ENCODE data around the gene CER1.

Gene CER1, protein sequence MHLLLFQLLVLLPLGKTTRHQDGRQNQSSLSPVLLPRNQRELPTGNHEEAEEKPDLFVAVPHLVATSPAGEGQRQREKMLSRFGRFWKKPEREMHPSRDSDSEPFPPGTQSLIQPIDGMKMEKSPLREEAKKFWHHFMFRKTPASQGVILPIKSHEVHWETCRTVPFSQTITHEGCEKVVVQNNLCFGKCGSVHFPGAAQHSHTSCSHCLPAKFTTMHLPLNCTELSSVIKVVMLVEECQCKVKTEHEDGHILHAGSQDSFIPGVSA

DNA sequence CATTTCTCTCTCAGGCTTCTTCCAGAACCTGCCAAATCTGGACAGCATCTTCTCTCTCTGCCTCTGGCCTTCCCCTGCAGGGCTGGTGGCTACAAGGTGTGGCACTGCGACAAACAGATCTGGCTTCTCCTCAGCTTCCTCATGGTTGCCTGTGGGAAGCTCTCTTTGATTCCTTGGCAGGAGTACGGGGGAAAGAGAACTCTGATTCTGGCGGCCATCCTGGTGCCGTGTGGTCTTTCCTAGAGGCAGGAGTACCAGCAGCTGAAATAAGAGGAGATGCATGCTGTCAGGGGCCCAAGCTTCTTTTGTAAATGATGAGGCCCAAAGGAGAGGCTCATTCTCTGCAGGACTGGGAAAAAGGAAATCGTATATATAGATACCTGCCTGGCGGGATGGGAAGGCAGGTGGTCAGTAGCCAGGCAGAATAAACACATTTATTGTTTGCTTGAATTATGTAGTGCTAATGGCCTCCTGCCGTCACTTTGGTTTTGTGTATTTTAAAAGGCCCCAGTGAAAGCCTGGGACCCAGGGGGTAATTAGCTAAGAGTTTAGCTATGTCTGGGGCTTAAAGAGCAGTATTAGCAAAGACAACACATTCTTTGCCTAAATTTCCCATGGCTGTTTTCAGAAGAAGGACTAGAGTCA is at the start of gene CER1:
Gene CER1 (minus strand): TSS at position 343 of the 645 bp plus-strand sequence. CDS start 61 bp downstream, at position 282.
- in situ Hi-C loops (cut with HindIII; ENCODE audit: low sequenced_read_pairs): no loop called here

DNA sequence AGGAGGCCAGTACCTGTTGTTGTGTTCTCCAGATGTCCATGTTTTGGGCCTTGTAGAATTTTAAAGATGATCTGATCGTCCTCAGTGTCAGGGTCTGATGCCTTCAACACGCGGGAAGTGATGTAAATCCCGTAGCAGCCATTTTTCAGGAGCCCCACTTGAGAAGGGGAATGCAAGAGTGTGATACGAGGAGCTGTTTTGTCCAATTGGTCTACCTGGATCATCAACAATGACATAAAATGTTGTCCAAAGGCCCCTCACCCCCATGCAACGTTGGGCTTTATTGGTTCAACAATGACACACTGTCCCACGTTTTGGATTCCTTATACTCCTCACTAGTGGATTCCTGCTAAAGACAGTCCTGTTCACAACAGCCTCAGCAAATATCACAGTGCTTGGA is 48.1 kb upstream of the CER1 start:
- in situ Hi-C loops (cut with HindIII; ENCODE audit: low sequenced_read_pairs): loop anchor here (25.0 kb wide), 1 partner anchor 283 kb away; no protein-coding TSS in a partner anchor

DNA sequence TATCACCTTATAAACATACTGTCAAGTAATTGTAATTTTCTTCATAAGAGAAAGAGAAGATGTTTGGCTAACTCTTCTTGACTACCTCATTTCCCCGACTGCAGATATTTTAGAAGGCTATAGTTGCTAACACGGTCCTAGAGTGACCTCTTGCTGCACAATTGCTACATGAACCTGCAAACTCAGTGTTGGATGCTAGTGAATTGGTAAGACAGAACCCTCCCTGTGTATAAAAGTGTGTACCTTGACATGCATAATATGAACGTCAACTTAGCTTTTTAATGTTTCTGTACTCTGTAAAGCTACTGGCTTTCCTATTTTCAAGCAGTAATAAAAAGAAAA is 46.7 kb upstream of the CER1 start:
- in situ Hi-C loops (cut with HindIII; ENCODE audit: low sequenced_read_pairs): loop anchor here (25.0 kb wide), 1 partner anchor 282 kb away; no protein-coding TSS in a partner anchor

DNA sequence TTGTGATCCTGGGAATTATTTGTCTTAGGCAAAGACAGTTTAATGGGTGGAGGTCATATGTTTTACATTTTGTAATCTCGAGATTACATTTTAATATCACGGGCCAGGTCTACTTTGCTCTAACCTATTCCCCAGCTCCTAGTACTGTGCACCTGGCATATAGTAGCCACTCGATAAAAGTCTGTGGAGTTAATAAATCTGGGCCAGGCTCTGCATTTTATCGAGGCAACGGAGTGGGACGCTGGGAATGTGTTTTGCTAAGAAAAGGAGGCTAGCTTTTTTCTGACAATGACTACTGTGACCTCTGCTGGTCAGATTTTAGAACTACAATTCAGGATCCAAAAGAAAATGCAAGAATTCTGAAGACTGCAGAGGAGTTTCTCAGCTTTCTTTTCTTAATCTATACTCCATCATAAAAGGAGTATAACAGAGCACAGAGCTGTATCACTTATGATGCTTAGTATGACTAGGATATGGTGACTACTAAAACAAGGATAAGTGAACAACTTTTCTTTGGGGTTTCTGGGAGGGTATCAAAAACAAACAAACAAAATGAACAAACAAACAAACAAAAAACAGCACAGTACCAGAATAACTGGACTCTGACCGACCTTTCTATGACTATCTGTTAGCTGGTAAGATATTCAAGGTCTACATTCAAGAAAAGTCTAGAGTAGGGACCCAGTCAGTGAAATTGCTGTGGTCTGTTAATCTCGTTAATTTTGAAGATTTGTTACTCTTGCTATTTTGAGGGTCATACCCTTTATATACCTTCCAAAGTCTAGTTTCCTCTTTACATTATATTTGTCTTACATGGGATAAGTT is 46.1 kb upstream of the CER1 start:
- in situ Hi-C loops (cut with HindIII; ENCODE audit: low sequenced_read_pairs): loop anchor here (25.0 kb wide), 1 partner anchor 281 kb away; no protein-coding TSS in a partner anchor

DNA sequence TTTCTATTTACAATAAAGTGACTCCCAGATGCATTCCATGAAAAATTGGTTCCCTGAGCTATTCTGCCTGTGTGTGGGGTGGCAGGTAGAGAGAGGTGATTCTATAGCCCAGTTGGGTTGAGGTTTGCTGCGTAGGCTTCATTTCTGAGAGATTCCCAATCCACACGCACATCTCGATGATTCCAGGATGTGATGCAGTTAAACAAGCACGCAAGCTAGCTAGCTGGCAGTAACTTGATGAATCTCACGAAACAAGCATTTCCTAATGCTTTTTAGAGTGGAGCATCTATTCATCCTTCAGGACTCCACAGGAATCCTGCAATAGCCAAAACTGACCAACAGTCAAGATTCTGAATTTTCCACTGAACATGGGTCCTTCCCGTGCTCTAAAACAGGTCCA is 43.8 kb upstream of the CER1 start:
- in situ Hi-C loops (cut with HindIII; ENCODE audit: low sequenced_read_pairs): loop anchor here (25.0 kb wide), 1 partner anchor 279 kb away; no protein-coding TSS in a partner anchor

DNA sequence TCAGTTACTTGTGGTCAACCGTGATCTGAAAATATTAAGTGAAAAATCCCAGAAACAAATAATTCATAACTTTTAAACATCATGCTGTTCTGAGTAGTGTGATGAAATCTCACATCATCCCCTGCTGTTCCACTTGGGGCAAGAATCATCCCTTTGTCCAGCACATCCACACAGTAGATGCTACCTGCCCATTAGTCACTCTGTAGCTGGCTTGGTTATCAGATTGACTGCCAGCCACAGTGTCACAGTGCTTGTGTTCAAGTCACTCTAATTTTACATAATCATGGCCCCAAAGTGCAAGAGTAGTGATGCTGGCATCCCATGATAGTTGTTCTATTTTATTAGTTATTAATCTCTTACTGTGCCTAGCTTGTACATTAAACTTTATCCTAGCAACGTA is 39.1 kb upstream of the CER1 start:
- in situ Hi-C loops (cut with HindIII; ENCODE audit: low sequenced_read_pairs): loop anchor here (25.0 kb wide), 1 partner anchor 274 kb away; no protein-coding TSS in a partner anchor

DNA sequence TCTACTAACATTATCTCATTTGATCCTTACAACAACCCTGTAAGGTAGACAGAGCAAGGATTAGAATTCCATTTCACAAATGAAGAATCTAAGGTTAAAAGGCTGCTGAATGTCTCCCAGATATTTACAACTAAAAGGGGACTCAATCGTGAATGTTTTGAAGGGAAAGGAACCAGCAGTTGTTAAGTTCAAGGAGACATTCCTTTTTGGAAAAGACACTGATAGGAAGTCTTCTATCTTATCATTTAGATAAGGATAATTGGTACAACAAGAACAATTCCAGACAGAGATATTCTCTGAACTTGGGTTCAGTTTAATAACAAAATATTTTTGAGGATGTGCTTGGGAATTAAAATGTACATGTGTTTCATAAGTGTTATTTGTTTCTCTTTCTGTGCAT is 37.5 kb upstream of the CER1 start:
- in situ Hi-C loops (cut with HindIII; ENCODE audit: low sequenced_read_pairs): loop anchor here (25.0 kb wide), 1 partner anchor 273 kb away; no protein-coding TSS in a partner anchor

DNA sequence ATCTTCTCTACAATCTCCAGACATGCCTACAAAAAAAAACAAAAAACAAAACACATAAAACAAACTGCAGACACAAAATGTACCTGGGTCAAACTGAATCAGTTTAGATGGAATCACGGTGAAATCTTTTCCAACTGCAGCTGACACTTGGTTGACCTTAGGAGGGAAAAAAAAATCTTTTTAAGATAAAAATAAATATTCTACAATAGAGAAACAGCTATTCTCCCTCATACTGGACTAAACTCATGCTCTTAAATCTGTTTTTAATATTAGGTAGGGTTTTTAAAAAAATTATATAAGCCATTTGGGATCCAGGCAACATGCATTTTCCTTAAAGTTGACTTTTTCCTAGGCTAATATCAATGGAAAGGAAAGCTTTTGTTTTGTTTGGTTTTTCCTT is 33.8 kb upstream of the CER1 start:
- in situ Hi-C loops (cut with HindIII; ENCODE audit: low sequenced_read_pairs): loop anchor here (25.0 kb wide), 1 partner anchor 269 kb away; no protein-coding TSS in a partner anchor

DNA sequence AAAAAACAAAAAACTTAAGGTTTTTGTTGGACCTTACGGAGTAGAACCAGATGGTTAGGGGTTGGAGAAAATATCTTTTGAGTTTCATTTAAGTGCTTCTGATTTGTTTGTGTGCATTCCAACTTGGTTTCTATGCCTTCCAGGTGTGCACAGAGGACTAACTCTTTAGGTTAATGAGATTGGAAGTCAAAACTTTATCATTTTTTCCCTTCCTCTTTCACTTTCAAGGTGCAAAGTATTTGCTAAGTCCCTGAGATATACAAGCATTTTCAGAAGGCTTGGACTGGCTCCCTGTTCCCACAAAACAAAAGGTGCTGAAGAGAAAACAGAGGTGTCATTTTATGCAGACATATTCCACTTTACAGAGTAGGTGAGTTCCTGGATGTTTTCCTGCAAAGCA is 30.3 kb upstream of the CER1 start:
- in situ Hi-C loops (cut with HindIII; ENCODE audit: low sequenced_read_pairs): loop anchor here (25.0 kb wide), 1 partner anchor 266 kb away; no protein-coding TSS in a partner anchor

DNA sequence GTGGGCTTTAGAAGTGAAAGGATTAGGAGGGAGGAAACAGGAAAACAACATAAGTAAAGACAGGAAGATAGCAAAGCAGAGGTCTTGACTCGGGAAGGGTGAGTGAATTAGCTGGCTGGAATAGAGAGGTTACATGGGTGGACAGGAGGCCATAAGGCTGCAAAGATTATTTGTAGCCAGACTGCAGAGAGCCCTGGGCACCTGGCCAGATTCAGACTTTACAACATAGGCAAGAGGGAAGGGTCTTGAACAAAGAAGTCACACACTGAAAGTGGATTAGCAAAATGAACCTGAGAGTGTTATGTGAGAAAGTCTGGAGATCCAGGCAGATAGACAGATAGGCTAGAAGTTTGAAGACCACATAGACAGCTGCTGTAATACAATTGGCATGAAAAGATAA is 29.7 kb upstream of the CER1 start:
- in situ Hi-C loops (cut with HindIII; ENCODE audit: low sequenced_read_pairs): loop anchor here (25.0 kb wide), 1 partner anchor 265 kb away; no protein-coding TSS in a partner anchor

DNA sequence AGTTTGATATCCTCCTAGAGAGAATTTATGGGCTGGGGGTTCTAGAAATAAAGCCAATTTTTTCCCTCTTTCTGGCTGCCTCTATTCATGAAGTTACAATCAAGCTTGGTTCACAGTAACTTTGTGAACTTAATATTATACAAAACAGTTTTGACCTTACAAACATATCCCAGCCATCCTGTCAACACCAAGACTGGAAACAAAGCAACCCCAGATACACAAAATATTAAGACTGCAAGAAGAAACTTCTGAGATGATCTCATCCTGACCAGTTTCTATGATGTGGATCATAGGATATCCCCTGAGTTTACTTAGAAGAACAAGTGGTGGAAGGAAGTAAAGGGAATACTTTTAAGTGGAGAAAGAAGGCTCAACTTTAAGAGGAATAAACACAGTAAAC is 28.3 kb upstream of the CER1 start:
- in situ Hi-C loops (cut with HindIII; ENCODE audit: low sequenced_read_pairs): loop anchor here (25.0 kb wide), 1 partner anchor 264 kb away; no protein-coding TSS in a partner anchor

DNA sequence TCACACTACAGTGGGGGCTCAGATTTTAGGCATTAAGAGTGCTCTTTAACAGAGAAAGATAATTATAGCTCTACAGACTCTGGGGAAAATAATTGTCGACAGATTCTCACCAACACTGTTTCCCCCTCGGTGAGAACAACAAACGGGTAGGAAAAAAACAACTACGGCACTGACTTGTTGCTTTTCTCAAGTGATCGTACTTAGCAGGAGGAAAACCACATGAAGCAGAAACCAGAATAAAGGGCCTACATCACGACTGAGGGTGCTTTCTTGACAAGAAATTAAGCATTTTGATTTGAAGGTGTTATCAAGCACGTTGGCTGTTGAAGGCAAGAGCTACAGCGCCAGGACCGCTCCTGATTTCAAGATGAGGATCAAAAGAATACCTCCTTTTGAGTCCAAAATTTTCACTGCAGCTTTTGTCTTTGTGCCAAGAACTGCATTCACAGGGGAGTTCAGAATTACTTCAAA is 27.2 kb upstream of the CER1 start:
- in situ Hi-C loops (cut with HindIII; ENCODE audit: low sequenced_read_pairs): loop anchor here (25.0 kb wide), 1 partner anchor 262 kb away; no protein-coding TSS in a partner anchor

DNA sequence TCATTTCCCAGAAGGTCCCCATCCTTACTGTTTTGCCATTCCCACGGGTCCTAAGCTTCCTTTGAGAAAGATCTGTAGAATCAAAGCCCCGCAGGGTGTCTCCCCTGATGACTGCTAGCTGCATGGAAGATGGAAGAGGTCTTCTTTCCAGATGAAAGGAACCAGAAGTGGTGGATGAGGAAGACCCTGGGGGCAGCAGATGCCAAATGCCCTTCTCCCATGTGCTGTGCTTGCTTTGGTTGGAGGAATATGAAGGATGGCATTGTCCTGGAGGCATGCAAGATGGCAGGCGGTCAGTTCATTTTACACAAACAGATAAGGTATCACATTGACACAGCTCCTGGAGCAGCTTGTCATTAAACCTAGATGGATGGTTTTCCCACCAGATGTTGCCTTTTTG is 25.8 kb upstream of the CER1 start:
- in situ Hi-C loops (cut with HindIII; ENCODE audit: low sequenced_read_pairs): no loop called here

DNA sequence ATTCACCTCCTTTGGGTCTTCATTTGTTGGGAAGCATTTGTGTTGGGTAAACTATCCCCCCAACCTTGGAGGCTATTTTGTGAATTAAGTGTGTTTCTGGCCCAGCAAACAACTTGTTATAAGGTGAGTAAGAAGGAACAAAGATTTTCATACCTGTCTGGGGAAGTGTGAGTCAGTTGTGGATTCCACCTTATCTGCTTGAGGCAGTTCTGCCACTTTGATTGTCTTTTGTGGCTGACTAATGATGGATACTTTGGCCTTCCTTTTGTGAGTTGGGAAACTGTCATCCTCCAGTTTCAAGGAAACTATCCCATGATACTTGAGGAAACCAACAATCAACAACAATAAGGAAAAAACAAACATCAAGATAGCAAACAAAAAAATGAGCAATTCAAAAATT is 24.6 kb upstream of the CER1 start:
- in situ Hi-C loops (cut with HindIII; ENCODE audit: low sequenced_read_pairs): no loop called here

DNA sequence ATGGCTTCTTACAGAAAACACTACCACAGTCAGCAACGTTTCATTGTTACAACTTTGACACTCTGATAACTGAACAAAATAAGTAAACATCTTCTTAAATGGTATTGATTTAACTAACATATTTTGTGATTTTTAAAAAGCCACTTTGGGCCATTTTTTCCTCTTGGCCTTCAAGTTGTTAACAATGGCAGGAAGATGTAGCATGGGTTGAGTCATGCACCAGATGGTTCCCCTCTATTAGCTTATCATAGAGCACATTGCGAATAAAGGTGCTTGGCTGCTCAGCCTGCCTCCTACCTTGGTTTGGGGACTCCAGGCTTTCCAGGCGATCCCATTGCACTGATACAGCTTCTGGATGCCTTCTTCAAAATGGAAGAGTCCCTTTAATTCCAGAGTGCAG is 24.1 kb upstream of the CER1 start:
- in situ Hi-C loops (cut with HindIII; ENCODE audit: low sequenced_read_pairs): no loop called here

DNA sequence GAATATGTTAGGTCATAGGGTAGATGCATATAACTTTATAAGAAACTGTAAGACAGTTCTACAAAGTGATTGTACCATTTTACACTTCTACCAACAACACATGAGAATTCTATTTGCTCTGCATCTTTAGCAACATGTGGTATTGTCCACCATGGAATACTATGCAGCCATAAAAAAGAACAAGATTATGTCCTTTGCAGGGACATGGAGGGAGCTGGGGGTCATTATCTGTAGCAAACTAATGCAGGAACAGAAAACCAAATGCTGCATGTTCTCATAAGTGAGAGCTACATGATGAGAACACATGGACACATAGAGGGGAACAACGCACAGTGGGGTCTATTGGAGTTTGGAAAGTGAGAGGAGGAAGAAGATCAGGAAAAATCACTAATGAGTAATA is 22.2 kb upstream of the CER1 start:
- in situ Hi-C loops (cut with HindIII; ENCODE audit: low sequenced_read_pairs): no loop called here

DNA sequence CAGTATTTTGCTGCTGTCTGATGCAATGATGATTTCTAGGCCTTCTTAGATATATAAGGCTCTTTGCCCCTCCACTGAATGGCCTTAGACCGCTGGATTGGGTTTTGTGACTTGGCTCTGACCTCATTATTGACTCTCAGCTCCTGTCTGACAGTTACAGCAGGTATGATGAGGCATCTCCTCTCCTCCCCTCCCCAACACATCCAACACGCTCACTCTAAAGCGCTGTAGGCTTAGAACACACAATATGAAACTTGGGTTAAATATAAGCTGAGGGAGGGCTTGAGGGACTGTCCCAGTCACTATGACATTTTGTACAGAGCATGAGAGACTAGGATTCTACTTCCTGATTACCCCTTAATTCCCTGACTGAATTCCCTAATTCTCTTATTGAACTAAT is 18.8 kb upstream of the CER1 start:
- in situ Hi-C loops (cut with HindIII; ENCODE audit: low sequenced_read_pairs): no loop called here

DNA sequence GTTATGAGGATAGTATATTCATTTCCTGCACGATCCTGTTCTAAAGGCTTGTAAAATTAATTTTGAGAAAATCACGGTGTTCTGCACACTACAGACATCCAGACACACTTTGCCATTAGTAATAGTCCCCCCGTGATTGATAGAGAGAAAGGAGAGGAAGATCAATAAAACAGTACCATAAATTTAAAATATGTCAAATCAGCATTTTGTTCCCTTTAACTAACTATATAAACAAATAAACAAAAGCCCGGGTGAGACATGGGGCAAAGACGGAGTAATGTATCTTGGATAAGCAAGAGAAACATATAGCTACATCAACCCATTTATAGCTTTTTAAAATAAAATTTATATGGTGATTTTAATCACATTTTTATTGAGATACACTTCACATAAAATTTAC is 10.6 kb upstream of the CER1 start:
- in situ Hi-C loops (cut with HindIII; ENCODE audit: low sequenced_read_pairs): no loop called here

DNA sequence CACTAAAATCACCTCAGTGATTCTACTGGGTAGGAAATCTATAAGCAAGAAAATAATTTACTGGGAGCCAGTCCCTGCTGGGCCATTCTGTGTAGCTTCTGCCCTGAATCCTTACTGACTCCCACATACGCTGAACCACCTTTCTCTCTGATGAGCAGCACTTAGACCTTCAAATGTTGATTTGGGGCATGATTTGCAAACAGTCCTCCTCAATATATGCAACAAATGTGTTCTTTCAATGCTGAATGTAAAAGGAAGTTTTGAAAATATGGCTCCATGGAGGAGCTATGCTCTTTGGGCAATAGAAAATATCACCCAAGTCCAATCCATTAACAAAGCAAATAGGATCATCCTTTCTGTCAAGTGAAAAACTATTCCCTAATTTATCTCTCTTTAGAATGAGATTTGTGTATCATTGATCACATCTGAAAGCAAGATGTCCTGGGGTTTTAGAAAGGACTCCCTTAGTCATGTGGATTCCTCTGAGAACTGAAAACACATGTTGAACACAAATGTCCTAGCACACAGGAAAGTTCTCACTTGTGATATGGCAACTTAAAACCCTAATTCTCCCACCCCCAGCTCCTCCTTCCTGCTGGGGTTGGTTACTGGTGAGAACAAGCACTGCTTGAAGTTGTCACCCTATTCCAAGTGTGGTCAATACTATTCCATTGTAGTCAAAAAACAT is 8.9 kb upstream of the CER1 start:
- in situ Hi-C loops (cut with HindIII; ENCODE audit: low sequenced_read_pairs): no loop called here

DNA sequence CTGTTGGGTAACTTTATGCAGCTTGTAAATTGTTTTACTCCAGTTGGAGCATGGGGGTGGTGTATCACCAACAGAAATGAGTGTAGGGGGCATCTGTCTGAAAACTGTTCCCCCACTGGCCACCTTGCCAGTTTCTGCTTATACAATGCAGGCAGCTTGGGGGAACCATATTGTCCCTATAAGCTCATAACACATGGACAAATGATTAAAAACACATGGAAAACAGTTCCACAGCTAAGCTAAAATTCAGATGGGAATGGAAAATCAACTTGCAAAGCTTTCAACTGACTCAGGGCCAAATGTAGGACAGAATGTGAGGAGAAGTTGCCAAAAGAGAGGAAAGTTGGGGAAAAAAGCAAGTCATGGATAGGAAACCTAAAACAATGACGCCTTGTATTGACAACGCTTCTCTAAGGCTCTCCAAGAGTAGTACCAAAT is 7.9 kb upstream of the CER1 start:
- in situ Hi-C loops (cut with HindIII; ENCODE audit: low sequenced_read_pairs): no loop called here
